NCI-H2029 (cell line): Measurements from ENCODE around the gene PDE4D.
"Not testable (repeated sequence)": the region's sequence is repeated elsewhere in the genome, so short reads cannot be mapped to it uniquely, and the experiment has no call there.

Source experiments
- DNase-seq: peaks from one replicate; lab custom pipeline; 2025; lab: John Stamatoyannopoulos, UW

The PDE4D gene

GRCh38 chr5:59325070-59325469 is 568.5 kb downstream of the PDE4D start:
- DNase-seq, result no peak

GRCh38 chr5:59322894-59323293 is 570.6 kb downstream of the PDE4D start:
- no peak for DNase-seq

- DNase-seq, result no peak
Observed at GRCh38 chr5:59322058-59322457, 571.5 kb downstream of the PDE4D start.

GRCh38 chr5:59321642-59322041 is 571.9 kb downstream of the PDE4D start:
- DNase-seq, result no peak

- DNase-seq, result no peak
Observed at GRCh38 chr5:59320420-59320819, 573.1 kb downstream of the PDE4D start.

GRCh38 chr5:59319250-59319649 is 574.3 kb downstream of the PDE4D start:
- DNase-seq, result no peak

- DNase-seq, result no peak
Observed at GRCh38 chr5:59317774-59318205, 575.7 kb downstream of the PDE4D start.

GRCh38 chr5:59317023-59317773 is 576.3 kb downstream of the PDE4D start:
- DNase-seq, result peak; percentile 54

GRCh38 chr5:59312223-59312622 is 581.3 kb downstream of the PDE4D start:
- no peak for DNase-seq

- not testable (repeated sequence) for DNase-seq
Observed at GRCh38 chr5:59308685-59309084, 584.8 kb downstream of the PDE4D start.

- DNase-seq, result not testable (repeated sequence)
Observed at GRCh38 chr5:59303289-59303716, 590.2 kb downstream of the PDE4D start.

GRCh38 chr5:59302509-59302908 is 591.0 kb downstream of the PDE4D start:
- not testable (repeated sequence) for DNase-seq

GRCh38 chr5:59301727-59302126 is 591.8 kb downstream of the PDE4D start:
- no peak for DNase-seq

GRCh38 chr5:59300930-59301329 is 592.6 kb downstream of the PDE4D start:
- DNase-seq, result no peak

GRCh38 chr5:59299006-59299405 is 594.5 kb downstream of the PDE4D start:
- DNase-seq, result no peak

GRCh38 chr5:59296317-59297264 is 596.9 kb downstream of the PDE4D start:
- no peak for DNase-seq

GRCh38 chr5:59293700-59294099 is 599.8 kb downstream of the PDE4D start:
- DNase-seq, result no peak

- no peak for DNase-seq
Observed at GRCh38 chr5:59291941-59292340, 601.6 kb downstream of the PDE4D start.

- DNase-seq, result no peak
Observed at GRCh38 chr5:59287884-59288283, 605.6 kb downstream of the PDE4D start.

GRCh38 chr5:59287361-59287760 is 606.2 kb downstream of the PDE4D start:
- DNase-seq, result peak; percentile 68

- DNase-seq, result no peak
Observed at GRCh38 chr5:59286510-59286909, 607.0 kb downstream of the PDE4D start.

- no peak for DNase-seq
Observed at GRCh38 chr5:59285300-59286016, 608.1 kb downstream of the PDE4D start.
